ENCODE results near the gene SLC6A1.

Gene SLC6A1

GRCh38 chr3:10949197-10949596 lies 43.4 kb upstream of the SLC6A1 start:
- TF ChIP-seq TAF1 (IDR thresholded peaks at IDR 0.05; ENCODE audit: borderline replicate concordance, insufficient read depth, low read length), result no peak
- TF ChIP-seq SIN3A (IDR thresholded peaks at IDR 0.05; ENCODE audit: borderline replicate concordance, insufficient read depth, low read length), result no peak
- no peak for TF ChIP-seq REST (IDR thresholded peaks at IDR 0.05; ENCODE audit: insufficient read depth in 1 of 2, low read depth in 2 of 2, low read length in 2 of 2)
- no peak for TF ChIP-seq FOXP2 (optimal IDR thresholded peaks at IDR 0.05; ENCODE audit: borderline replicate concordance, extremely low read depth, extremely low read length, insufficient read depth)
- TF ChIP-seq POLR2AphosphoS5 (IDR thresholded peaks at IDR 0.05; ENCODE audit: low read depth, low read length), result no peak

DNA sequence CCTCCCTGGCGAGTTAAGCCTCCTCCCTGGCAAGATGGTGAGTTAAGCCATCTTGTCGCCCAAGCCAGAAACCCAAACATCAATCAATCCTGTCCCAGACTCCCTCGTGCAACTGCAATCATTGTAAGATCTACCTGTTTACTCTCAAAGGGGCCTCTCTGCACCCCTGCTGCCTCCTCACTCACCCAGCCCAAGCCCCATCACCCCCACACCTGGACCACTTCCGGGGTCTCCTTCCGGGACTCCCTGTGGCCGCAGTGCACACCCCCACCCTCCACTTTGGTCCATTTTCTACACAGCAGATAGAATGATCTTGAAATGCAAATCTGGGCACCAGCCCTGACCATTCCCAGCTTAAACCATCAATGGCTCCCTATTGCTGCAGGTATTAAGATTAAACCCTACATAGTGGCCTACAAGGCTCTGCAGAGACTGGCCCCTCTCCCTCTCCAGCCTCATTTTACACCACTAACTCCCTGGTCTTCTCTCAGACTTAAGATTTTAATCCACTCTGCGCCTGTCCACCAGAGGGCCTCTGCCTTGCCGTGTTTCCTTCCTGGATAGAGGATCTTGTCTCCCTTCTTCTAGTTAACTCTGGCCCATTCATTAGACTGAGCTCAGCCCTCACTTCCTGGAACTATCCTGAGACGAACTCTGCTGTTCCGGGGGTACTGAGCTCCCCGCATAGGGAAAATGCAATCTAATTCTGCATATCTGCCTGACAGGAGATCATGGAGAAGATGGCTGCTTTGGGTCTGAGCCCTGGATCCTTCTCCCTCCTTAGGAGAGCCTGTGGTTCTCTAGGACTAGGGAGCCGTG lies 41.9 kb upstream of the SLC6A1 start:
- no peak for TF ChIP-seq TAF1 (IDR thresholded peaks at IDR 0.05; ENCODE audit: borderline replicate concordance, insufficient read depth, low read length)
- TF ChIP-seq SIN3A (IDR thresholded peaks at IDR 0.05; ENCODE audit: borderline replicate concordance, insufficient read depth, low read length), result no peak
- TF ChIP-seq POLR2AphosphoS5 (IDR thresholded peaks at IDR 0.05; ENCODE audit: low read depth, low read length), result no peak

- TF ChIP-seq TAF1 (IDR thresholded peaks at IDR 0.05; ENCODE audit: borderline replicate concordance, insufficient read depth, low read length) (no peak), REST (IDR thresholded peaks at IDR 0.05; ENCODE audit: insufficient read depth in 1 of 2, low read depth in 2 of 2, low read length in 2 of 2) (no peak), SIN3A (IDR thresholded peaks at IDR 0.05; ENCODE audit: borderline replicate concordance, insufficient read depth, low read length) (no peak), FOXP2 (optimal IDR thresholded peaks at IDR 0.05; ENCODE audit: borderline replicate concordance, extremely low read depth, extremely low read length, insufficient read depth) (no peak), POLR2AphosphoS5 (IDR thresholded peaks at IDR 0.05; ENCODE audit: low read depth, low read length) (no peak)
Observed at GRCh38 chr3:10951295-10951926, 41.1 kb upstream of the SLC6A1 start.

DNA sequence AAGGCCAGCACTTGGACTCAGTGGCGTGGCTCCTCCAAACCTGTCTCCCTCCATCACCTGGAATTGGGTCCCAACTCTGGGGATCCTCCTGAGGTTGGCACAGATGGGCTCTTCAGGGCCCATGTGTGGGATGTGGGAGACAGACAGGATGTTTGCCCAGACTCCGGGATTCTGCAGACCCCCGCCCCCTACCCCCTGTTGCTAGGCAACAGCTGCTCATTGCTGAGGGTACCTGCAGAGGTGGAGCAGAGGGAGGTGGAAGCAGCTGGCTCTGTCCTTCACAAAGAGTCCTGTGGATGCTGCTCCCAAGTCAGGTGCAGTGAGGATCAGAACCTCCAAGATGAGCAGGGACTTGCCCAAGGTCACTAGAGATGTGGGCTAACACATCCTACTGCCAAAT lies 40.0 kb upstream of the SLC6A1 start:
- TF ChIP-seq SIN3A (IDR thresholded peaks at IDR 0.05; ENCODE audit: borderline replicate concordance, insufficient read depth, low read length) (no peak), REST (IDR thresholded peaks at IDR 0.05; ENCODE audit: insufficient read depth in 1 of 2, low read depth in 2 of 2, low read length in 2 of 2) (no peak), FOXP2 (optimal IDR thresholded peaks at IDR 0.05; ENCODE audit: borderline replicate concordance, extremely low read depth, extremely low read length, insufficient read depth) (no peak), POLR2AphosphoS5 (IDR thresholded peaks at IDR 0.05; ENCODE audit: low read depth, low read length) (no peak), TAF1 (IDR thresholded peaks at IDR 0.05; ENCODE audit: borderline replicate concordance, insufficient read depth, low read length) (no peak)

DNA sequence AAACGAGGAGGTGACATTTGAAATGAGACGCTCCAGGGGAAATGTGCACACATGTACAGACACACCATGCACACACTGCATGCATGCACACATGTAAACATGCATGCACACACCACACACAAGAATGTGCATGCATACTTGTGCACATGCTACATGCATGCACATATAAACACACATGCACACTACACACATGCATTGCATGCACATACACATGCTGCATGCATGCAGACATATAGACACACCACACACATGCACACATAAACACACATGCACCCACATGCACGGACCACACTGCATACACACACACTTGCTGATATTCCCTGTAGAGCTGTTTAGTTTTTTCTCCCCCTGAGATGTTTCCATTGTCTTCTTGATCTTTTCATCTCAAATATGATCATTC lies 37.8 kb upstream of the SLC6A1 start:
- TF ChIP-seq FOXP2 (optimal IDR thresholded peaks at IDR 0.05; ENCODE audit: borderline replicate concordance, extremely low read depth, extremely low read length, insufficient read depth) (no peak), SIN3A (IDR thresholded peaks at IDR 0.05; ENCODE audit: borderline replicate concordance, insufficient read depth, low read length) (no peak)

Data from PFSK-1 (cell line).